ENCODE data around the gene SRP14. TPM values are rescaled to one million over a fixed set of nuclear protein-coding genes. Genes with fewer than 3 reads are reported as not detected.
"Not testable (repeated sequence)": the region's sequence is repeated elsewhere in the genome, so short reads cannot be mapped to it uniquely, and the experiment has no call there.

Gene SRP14
- total RNA-seq, 1 experiment from 2014 or later, result 405 TPM

- no peak for DNase-seq (ENCODE audit: low read depth in 1 of 2, low spot score in 2 of 2)
- no peaks in the 10 kb centered on the region for H3K9me3 ChIP-seq (replicated peaks)
- H3K4me3 ChIP-seq, result peak overlapping the region; percentile 71
- H3K27ac ChIP-seq, result peak overlapping the region; percentile 47
- peaks cover 60% of the 10 kb centered on the region for H3K36me3 ChIP-seq
- no peaks in the 10 kb centered on the region for H3K27me3 ChIP-seq (replicated peaks)
- peaks cover 10% of the 10 kb centered on the region for H3K4me1 ChIP-seq (replicated peaks)
Measured at GRCh38 chr15:40038275-40038637, 725 bp downstream of the SRP14 start.

DNA sequence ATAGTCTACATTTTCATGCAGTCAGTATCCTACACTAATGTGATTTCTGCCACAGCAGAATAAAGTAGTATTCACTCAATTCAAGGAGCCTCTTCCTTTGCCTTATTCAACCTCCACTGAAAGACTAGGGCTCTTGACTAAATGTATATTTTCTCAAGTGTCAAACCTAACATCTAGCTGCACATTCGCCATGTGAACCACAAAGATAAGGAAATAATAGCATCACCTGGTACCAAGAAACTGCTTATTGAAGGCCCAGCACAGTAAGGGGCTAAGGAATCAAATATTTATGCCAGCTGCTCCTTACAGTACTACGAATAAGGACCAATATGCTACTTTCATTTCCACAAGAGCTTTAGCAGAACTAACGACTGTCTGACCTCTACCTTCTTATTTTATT, 1.3 kb downstream of the SRP14 start:
- DNase-seq (ENCODE audit: low read depth in 1 of 2, low spot score in 2 of 2), result no peak
- Histone ChIP-seq H3K9me3 (replicated peaks) (no peaks in the 10 kb centered on the region), H3K27me3 (replicated peaks) (no peaks in the 10 kb centered on the region), H3K27ac (no peak overlapping the region), H3K4me1 (replicated peaks) (peaks cover 10% of the 10 kb centered on the region), H3K36me3 (peaks cover 65% of the 10 kb centered on the region), H3K4me3 (peak overlapping the region; percentile 71)

GRCh38 chr15:40035182-40035581, 3.8 kb downstream of the SRP14 start:
- not testable (repeated sequence) for DNase-seq (ENCODE audit: low read depth in 1 of 2, low spot score in 2 of 2); H3K27me3 ChIP-seq (replicated peaks); H3K4me1 ChIP-seq (replicated peaks); H3K4me3 ChIP-seq; H3K27ac ChIP-seq; H3K9me3 ChIP-seq (replicated peaks)
- peaks cover 90% of the 10 kb centered on the region for H3K36me3 ChIP-seq

DNA sequence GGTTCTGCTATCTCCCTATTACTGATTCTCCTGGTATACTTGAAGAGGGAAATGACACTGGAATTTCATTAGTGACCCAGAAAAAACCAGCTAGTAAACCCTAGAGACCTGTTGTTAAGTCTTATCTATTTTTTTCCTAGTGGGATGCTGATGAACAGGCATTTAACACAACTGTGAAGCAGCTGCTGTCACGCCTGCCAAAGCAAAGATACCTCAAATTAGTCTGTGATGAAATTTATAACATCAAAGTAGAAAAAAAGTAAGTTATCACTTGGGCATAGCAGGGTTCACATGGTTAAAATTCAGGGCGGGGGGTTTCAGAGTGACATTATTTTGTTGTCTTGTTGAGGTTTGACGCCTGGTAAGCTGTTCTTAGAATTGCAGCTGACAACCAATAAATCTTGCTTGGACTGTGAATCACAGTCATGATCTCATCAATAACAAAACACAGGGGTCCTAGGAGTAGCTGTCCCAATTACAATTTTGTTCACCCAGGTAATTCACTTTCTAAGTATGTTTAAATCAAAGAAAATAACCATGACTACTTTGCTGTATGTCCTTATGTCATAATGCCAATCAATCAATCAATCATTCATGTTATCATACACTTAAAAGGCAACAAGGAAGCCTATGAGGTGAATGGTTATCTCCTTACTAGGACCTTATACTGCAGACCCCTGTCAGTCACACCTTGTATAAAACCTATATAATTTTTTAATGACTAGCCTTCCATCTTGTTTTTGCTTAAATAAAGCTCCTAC, 4.6 kb downstream of the SRP14 start:
- H3K4me3 ChIP-seq, result no peak overlapping the region
- no peak for DNase-seq (ENCODE audit: low read depth in 1 of 2, low spot score in 2 of 2)
- peaks cover 6% of the 10 kb centered on the region for H3K4me1 ChIP-seq (replicated peaks)
- no peaks in the 10 kb centered on the region for H3K27me3 ChIP-seq (replicated peaks)
- no peaks in the 10 kb centered on the region for H3K9me3 ChIP-seq (replicated peaks)
- peaks cover 97% of the 10 kb centered on the region for H3K36me3 ChIP-seq
- no peak overlapping the region for H3K27ac ChIP-seq

GRCh38 chr15:40032125-40032839, 6.7 kb downstream of the SRP14 start:
- no peaks in the 10 kb centered on the region for H3K9me3 ChIP-seq (replicated peaks)
- H3K27ac ChIP-seq, result no peak overlapping the region
- no peaks in the 10 kb centered on the region; the same call in 1 of the 2 replicates for H3K4me1 ChIP-seq (replicated peaks)
- H3K4me3 ChIP-seq, result no peak overlapping the region
- no peak for DNase-seq (ENCODE audit: low read depth in 1 of 2, low spot score in 2 of 2)
- peaks cover 94% of the 10 kb centered on the region for H3K36me3 ChIP-seq
- H3K27me3 ChIP-seq (replicated peaks), result no peaks in the 10 kb centered on the region

- no peak for DNase-seq (ENCODE audit: low read depth in 1 of 2, low spot score in 2 of 2)
- Histone ChIP-seq H3K27ac (no peak overlapping the region), H3K4me3 (no peak overlapping the region), H3K9me3 (replicated peaks) (no peaks in the 10 kb centered on the region), H3K4me1 (replicated peaks) (no peaks in the 10 kb centered on the region), H3K36me3 (peaks cover 92% of the 10 kb centered on the region), H3K27me3 (replicated peaks) (no peaks in the 10 kb centered on the region)
Measured at GRCh38 chr15:40031300-40031699, 7.7 kb downstream of the SRP14 start.

GRCh38 chr15:40029979-40030893, 8.7 kb downstream of the SRP14 start:
- Histone ChIP-seq H3K4me3 (no peak overlapping the region), H3K4me1 (replicated peaks) (no peaks in the 10 kb centered on the region), H3K36me3 (peaks cover 92% of the 10 kb centered on the region), H3K27ac (no peak overlapping the region), H3K9me3 (replicated peaks) (no peaks in the 10 kb centered on the region), H3K27me3 (replicated peaks) (no peaks in the 10 kb centered on the region)
- DNase-seq (ENCODE audit: low read depth in 1 of 2, low spot score in 2 of 2), result no peak

DNA sequence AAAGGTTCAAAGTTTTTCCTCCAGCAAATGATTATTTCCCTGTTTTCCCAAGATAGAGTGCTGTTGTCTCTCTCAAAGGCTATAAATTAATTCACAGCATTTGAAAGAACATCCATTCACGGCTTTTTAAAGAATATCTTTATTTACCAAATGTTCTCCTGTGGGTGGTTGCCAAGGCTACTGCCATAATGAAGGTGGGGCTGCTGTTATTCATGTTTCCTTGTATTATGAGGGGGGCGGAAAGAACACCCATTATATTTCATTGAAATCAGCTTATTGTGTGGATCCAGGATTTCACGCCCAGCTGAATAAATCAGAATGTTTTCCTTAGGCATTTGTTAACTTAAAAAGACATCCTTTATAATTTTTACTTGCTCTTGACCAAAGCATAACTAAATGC, 10.1 kb downstream of the SRP14 start:
- DNase-seq (ENCODE audit: low read depth in 1 of 2, low spot score in 2 of 2), result no peak
- no peaks in the 10 kb centered on the region for H3K4me1 ChIP-seq (replicated peaks)
- no peaks in the 10 kb centered on the region for H3K27me3 ChIP-seq (replicated peaks)
- no peak overlapping the region for H3K27ac ChIP-seq
- peaks cover 86% of the 10 kb centered on the region for H3K36me3 ChIP-seq
- no peak overlapping the region for H3K4me3 ChIP-seq
- no peaks in the 10 kb centered on the region for H3K9me3 ChIP-seq (replicated peaks)

GRCh38 chr15:40028193-40028592, 10.8 kb downstream of the SRP14 start:
- H3K36me3 ChIP-seq, result peaks cover 85% of the 10 kb centered on the region
- no peak for DNase-seq (ENCODE audit: low read depth in 1 of 2, low spot score in 2 of 2)
- no peak overlapping the region for H3K4me3 ChIP-seq
- H3K4me1 ChIP-seq (replicated peaks), result no peaks in the 10 kb centered on the region
- no peak overlapping the region for H3K27ac ChIP-seq
- H3K27me3 ChIP-seq (replicated peaks), result no peaks in the 10 kb centered on the region
- H3K9me3 ChIP-seq (replicated peaks), result no peaks in the 10 kb centered on the region

GRCh38 chr15:40016224-40016865, 22.6 kb downstream of the SRP14 start:
- Histone ChIP-seq H3K36me3 (peaks cover 69% of the 10 kb centered on the region), H3K4me3 (no peak overlapping the region), H3K9me3 (replicated peaks) (peaks cover 9% of the 10 kb centered on the region), H3K27ac (no peak overlapping the region), H3K4me1 (replicated peaks) (no peaks in the 10 kb centered on the region), H3K27me3 (replicated peaks) (no peaks in the 10 kb centered on the region)
- no peak for DNase-seq (ENCODE audit: low read depth in 1 of 2, low spot score in 2 of 2)

DNA sequence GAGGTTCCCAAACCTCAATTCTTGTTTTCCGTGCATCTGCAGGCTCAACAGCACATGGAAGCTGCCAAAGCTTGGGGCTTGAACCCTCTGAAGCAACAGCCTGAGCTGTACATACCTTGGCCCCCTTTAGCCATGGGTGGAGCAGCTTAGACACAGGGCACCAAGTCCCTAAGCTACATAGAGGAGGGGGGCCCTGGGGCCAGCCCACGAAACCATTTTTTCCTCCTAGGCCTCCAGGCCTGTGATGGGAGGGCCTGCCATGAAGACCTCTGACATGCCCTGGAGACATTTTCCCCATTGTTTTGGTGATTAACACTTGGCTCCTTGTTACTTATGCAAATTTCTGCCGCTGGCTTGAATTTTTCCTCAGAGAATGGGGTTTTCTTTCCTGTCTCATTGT, 24.6 kb downstream of the SRP14 start:
- Histone ChIP-seq H3K4me3 (no peak overlapping the region), H3K36me3 (peaks cover 70% of the 10 kb centered on the region), H3K27ac (no peak overlapping the region), H3K27me3 (replicated peaks) (no peaks in the 10 kb centered on the region), H3K9me3 (replicated peaks) (peaks cover 9% of the 10 kb centered on the region), H3K4me1 (replicated peaks) (no peaks in the 10 kb centered on the region)
- no peak for DNase-seq (ENCODE audit: low read depth in 1 of 2, low spot score in 2 of 2)

GRCh38 chr15:40013372-40013771, 25.6 kb downstream of the SRP14 start:
- H3K9me3 ChIP-seq (replicated peaks); H3K27ac ChIP-seq; H3K4me3 ChIP-seq; H3K4me1 ChIP-seq (replicated peaks); DNase-seq (ENCODE audit: low read depth in 1 of 2, low spot score in 2 of 2); H3K27me3 ChIP-seq (replicated peaks): not testable (repeated sequence)
- H3K36me3 ChIP-seq, result peaks cover 66% of the 10 kb centered on the region

DNA sequence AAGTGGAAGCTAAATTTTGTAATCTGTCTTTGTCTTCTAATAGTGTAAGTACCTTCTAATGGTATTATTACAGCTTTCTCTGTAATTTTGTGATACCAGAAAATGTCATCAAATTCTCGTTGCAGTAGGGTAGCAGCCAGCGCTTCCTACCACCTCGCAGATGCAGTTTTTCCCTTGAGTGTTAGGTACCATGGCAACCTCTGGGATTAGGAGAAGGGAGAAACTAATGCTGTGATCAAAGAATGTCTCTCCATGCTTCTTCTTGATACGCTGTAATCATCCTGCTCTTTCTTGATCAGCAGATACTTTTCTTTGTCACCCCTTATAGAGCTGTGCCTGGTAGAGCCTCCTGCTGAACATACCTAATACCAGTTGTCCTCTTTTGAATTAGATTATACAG, 27.7 kb downstream of the SRP14 start:
- peaks cover 10% of the 10 kb centered on the region for H3K4me1 ChIP-seq (replicated peaks)
- DNase-seq (ENCODE audit: low read depth in 1 of 2, low spot score in 2 of 2), result no peak
- H3K27me3 ChIP-seq (replicated peaks), result no peaks in the 10 kb centered on the region
- H3K4me3 ChIP-seq, result no peak overlapping the region
- H3K36me3 ChIP-seq, result peaks cover 77% of the 10 kb centered on the region
- peaks cover 9% of the 10 kb centered on the region for H3K9me3 ChIP-seq (replicated peaks)
- H3K27ac ChIP-seq, result no peak overlapping the region

All from SJSA1 (cell line).